H1 (cell line): ENCODE measurements around the gene OXSR1.

Experiments
- CHD2 ChIP-seq: IDR thresholded peaks from 2 replicates; pipeline ENCODE4 v1.6.1; 2012; ENCODE audit warnings: low read length, improper control_type of control experiment
- CTCF ChIP-seq, 3 experiments: IDR thresholded peaks; 1 replicate in 2 of 3; 2 replicates in 1 of 3; pipeline versions ENCODE4 v1.5.1 to v1.6.1; 2011; ENCODE audit warnings: low read length in 3 of 3, mild to moderate bottlenecking in 3 of 3, inconsistent platforms in 2 of 3, low read depth in 1 of 3, moderate library complexity in 1 of 3; ENCODE audit not compliant: insufficient read depth in 1 of 3; ENCODE audit errors: control extremely low read depth in 1 of 3
- EGR1 ChIP-seq: IDR thresholded peaks from 2 replicates; pipeline ENCODE4 v1.6.1; 2011; ENCODE audit warnings: low read depth, low read length, borderline replicate concordance
- EP300 ChIP-seq, 2 experiments: IDR thresholded peaks; 1 replicate in 1 of 2; 2 replicates in 1 of 2; pipeline ENCODE4 v1.6.1; 2011 to 2012; ENCODE audit warnings: low read depth in 2 of 2, low read length in 2 of 2, mild to moderate bottlenecking in 2 of 2, borderline replicate concordance in 1 of 2, inconsistent platforms in 1 of 2, moderate library complexity in 1 of 2
- JUND ChIP-seq: IDR thresholded peaks from 2 replicates; pipeline ENCODE4 v1.6.1; 2011; ENCODE audit warnings: mild to moderate bottlenecking, improper control_type of control experiment, low read length
- RFX5 ChIP-seq: IDR thresholded peaks from 2 replicates; pipeline ENCODE4 v1.6.1; 2011; ENCODE audit warnings: low read depth, low read length, improper control_type of control experiment, borderline replicate concordance
- RNF2 ChIP-seq: fragments of 200-900, 300-1000 bp; sonication (generic); IDR thresholded peaks from 2 replicates; pipeline ENCODE4 v1.7.1; 2016; ENCODE audit warnings: borderline replicate concordance, low read depth, mild to moderate bottlenecking, antibody characterized with exemption, low read length; ENCODE audit not compliant: poor library complexity, severe bottlenecking; ENCODE audit errors: missing control alignments
- SP4 ChIP-seq: IDR thresholded peaks from 2 replicates; pipeline ENCODE4 v1.6.1; 2012; ENCODE audit warnings: low read length, inconsistent platforms

DNA sequence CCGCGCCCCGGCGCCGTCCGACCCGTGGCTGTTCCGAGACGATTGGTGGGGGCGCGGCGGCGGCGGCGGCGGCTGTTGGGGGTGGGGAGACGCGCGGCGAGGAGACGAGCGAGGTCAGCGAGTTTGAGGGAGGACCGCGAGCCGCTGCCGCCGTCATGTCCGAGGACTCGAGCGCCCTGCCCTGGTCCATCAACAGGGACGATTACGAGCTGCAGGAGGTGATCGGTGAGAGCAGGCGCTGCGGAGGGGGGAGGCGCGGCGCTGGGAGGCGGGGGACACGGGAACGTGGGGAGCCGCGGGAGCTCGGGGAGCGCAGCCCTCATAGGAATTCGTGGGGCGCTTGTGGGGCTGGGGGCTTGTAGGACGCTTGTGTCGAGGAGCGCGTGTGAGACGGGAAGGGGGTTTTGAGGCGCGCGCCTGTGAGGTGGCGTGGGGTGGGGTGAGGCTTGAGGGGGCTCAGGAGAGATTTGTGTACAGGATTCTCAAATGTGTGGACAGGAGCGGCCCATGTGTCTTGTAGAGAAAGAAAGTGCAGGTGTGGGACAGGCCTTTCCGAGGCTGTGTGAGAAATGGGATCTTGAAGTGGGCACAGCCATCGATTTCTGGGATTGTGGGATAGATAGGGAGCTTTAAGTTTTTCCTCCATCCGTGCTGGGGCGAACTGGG is 518 bp downstream of the OXSR1 start:
- TF ChIP-seq CTCF (IDR thresholded peaks at IDR 0.05; ENCODE audit: control extremely low read depth in 1 of 3, insufficient read depth in 1 of 3, low read depth in 1 of 3, low read length in 3 of 3) (no peak), JUND (no peak), EP300 (IDR thresholded peaks at IDR 0.05; ENCODE audit: borderline replicate concordance in 1 of 2, low read depth in 2 of 2, low read length in 2 of 2) (no peak), RFX5 (no peak), CHD2 (no peak), EGR1 (no peak), SP4 (no peak), RNF2 (no peak)
